Neuron (in vitro differentiated cells): Measurements from ENCODE around the gene SLITRK5.

Experiments
- H2AFZ ChIP-seq: one replicate; pipeline ENCODE4 v1.6.1; 2013; ENCODE audit warnings: low read depth, mild to moderate bottlenecking, inconsistent platforms, low read length, moderate library complexity
- H3K27me3 ChIP-seq: one replicate; pipeline ENCODE4 v1.6.1; 2013; ENCODE audit warnings: low read length; ENCODE audit not compliant: insufficient read depth
- H3K36me3 ChIP-seq: one replicate; pipeline ENCODE4 v1.6.1; 2013; ENCODE audit warnings: low read length; ENCODE audit not compliant: insufficient read depth
- H3K4me1 ChIP-seq: one replicate; pipeline ENCODE4 v1.6.1; 2013; ENCODE audit warnings: low read length; ENCODE audit not compliant: insufficient read depth
- H3K4me3 ChIP-seq: 2 replicates; pipeline ENCODE4 v1.5.1; 2013; ENCODE audit warnings: mild to moderate bottlenecking, low read length, moderate library complexity
- H3K9me3 ChIP-seq: one replicate; pipeline ENCODE4 v1.6.1; 2013; ENCODE audit warnings: low read length

SLITRK5 gene

GRCh38 chr13:87671031-87671752 is at the start of gene SLITRK5:
TSS of gene SLITRK5 (plus strand) at chr13:87671371. CDS start at chr13:87675389, 4,018 bp downstream.
- H3K36me3 ChIP-seq = peaks cover 9% of the 10 kb centered on the region
- no peaks in the 10 kb centered on the region for H3K27me3 ChIP-seq
- peaks cover 7% of the 10 kb centered on the region for H3K9me3 ChIP-seq
- peak within 1 kb of the TSS; percentile 79 for H2AFZ ChIP-seq
- peak within 1 kb of the TSS; percentile 63 for H3K4me3 ChIP-seq
- peaks cover 16% of the 10 kb centered on the region for H3K4me1 ChIP-seq

GRCh38 chr13:87622971-87623370 is 48.2 kb upstream of the SLITRK5 start:
- H3K36me3 ChIP-seq = no peaks in the 10 kb centered on the region

GRCh38 chr13:87656306-87656705 is 14.9 kb upstream of the SLITRK5 start:
- H3K27me3 ChIP-seq = no peaks in the 10 kb centered on the region
- no peaks in the 10 kb centered on the region for H3K36me3 ChIP-seq

More at GRCh38 chr13:87622971-87623370, 48.2 kb upstream of the SLITRK5 start:
- H2AFZ ChIP-seq = no peak overlapping the region
- H3K4me1 ChIP-seq = no peaks in the 10 kb centered on the region
- no peaks in the 10 kb centered on the region for H3K9me3 ChIP-seq
- no peaks in the 10 kb centered on the region for H3K27me3 ChIP-seq
- H3K4me3 ChIP-seq = no peak overlapping the region

GRCh38 chr13:87661471-87661870 is 9.7 kb upstream of the SLITRK5 start:
- H3K4me3 ChIP-seq = no peak overlapping the region
- no peaks in the 10 kb centered on the region for H3K27me3 ChIP-seq
- no peaks in the 10 kb centered on the region for H3K36me3 ChIP-seq

More at GRCh38 chr13:87656306-87656705, 14.9 kb upstream of the SLITRK5 start:
- peaks cover 3% of the 10 kb centered on the region for H3K4me1 ChIP-seq
- H3K4me3 ChIP-seq = no peak overlapping the region
- no peaks in the 10 kb centered on the region for H3K9me3 ChIP-seq
- no peak overlapping the region for H2AFZ ChIP-seq

GRCh38 chr13:87666831-87667230 is 4.3 kb upstream of the SLITRK5 start:
- H3K36me3 ChIP-seq = no peaks in the 10 kb centered on the region
- no peak overlapping the region for H2AFZ ChIP-seq
- H3K4me3 ChIP-seq = no peak overlapping the region

More at GRCh38 chr13:87661471-87661870, 9.7 kb upstream of the SLITRK5 start:
- Histone ChIP-seq H3K4me1 (peaks cover 7% of the 10 kb centered on the region), H2AFZ (no peak overlapping the region), H3K9me3 (no peaks in the 10 kb centered on the region)

GRCh38 chr13:87667686-87668085 is 3.5 kb upstream of the SLITRK5 start:
- Histone ChIP-seq H3K4me3 (no peak overlapping the region), H3K9me3 (no peaks in the 10 kb centered on the region), H3K36me3 (no peaks in the 10 kb centered on the region), H3K27me3 (no peaks in the 10 kb centered on the region), H3K4me1 (peaks cover 12% of the 10 kb centered on the region), H2AFZ (no peak overlapping the region)

More at GRCh38 chr13:87666831-87667230, 4.3 kb upstream of the SLITRK5 start:
- H3K4me1 ChIP-seq = peaks cover 12% of the 10 kb centered on the region
- H3K9me3 ChIP-seq = no peaks in the 10 kb centered on the region
- no peaks in the 10 kb centered on the region for H3K27me3 ChIP-seq

GRCh38 chr13:87669379-87669978 is 1.7 kb upstream of the SLITRK5 start:
- no peaks in the 10 kb centered on the region for H3K9me3 ChIP-seq
- H2AFZ ChIP-seq = no peak overlapping the region
- no peaks in the 10 kb centered on the region for H3K36me3 ChIP-seq
- no peak overlapping the region for H3K4me3 ChIP-seq
- no peaks in the 10 kb centered on the region for H3K27me3 ChIP-seq
- peaks cover 14% of the 10 kb centered on the region for H3K4me1 ChIP-seq

GRCh38 chr13:87671753-87672605 is 808 bp downstream of the SLITRK5 start:
- H3K4me3 ChIP-seq = peak overlapping the region; percentile 63
- peaks cover 13% of the 10 kb centered on the region for H3K4me1 ChIP-seq
- H3K27me3 ChIP-seq = no peaks in the 10 kb centered on the region
- H3K36me3 ChIP-seq = peaks cover 16% of the 10 kb centered on the region
- H3K9me3 ChIP-seq = peaks cover 15% of the 10 kb centered on the region
- H2AFZ ChIP-seq = peak overlapping the region; percentile 79

GRCh38 chr13:87674247-87674738 is 3.1 kb downstream of the SLITRK5 start:
- peak overlapping the region; percentile 79 for H2AFZ ChIP-seq
- peaks cover 34% of the 10 kb centered on the region for H3K36me3 ChIP-seq
- peaks cover 22% of the 10 kb centered on the region for H3K9me3 ChIP-seq
- H3K4me1 ChIP-seq = peaks cover 9% of the 10 kb centered on the region
- H3K4me3 ChIP-seq = peak overlapping the region; percentile 63
- no peaks in the 10 kb centered on the region for H3K27me3 ChIP-seq

GRCh38 chr13:87675851-87676250 is 4.7 kb downstream of the SLITRK5 start:
- H3K27me3 ChIP-seq = no peaks in the 10 kb centered on the region
- peaks cover 40% of the 10 kb centered on the region for H3K36me3 ChIP-seq
- H3K4me1 ChIP-seq = peaks cover 5% of the 10 kb centered on the region
- no peak overlapping the region for H3K4me3 ChIP-seq
- H2AFZ ChIP-seq = no peak overlapping the region
- H3K9me3 ChIP-seq = peaks cover 22% of the 10 kb centered on the region

GRCh38 chr13:87676254-87677042 is 5.3 kb downstream of the SLITRK5 start:
- Histone ChIP-seq H3K36me3 (peaks cover 40% of the 10 kb centered on the region), H3K9me3 (peaks cover 22% of the 10 kb centered on the region), H3K27me3 (no peaks in the 10 kb centered on the region), H2AFZ (no peak overlapping the region), H3K4me3 (no peak overlapping the region), H3K4me1 (peaks cover 5% of the 10 kb centered on the region)

GRCh38 chr13:87677043-87677495 is 5.9 kb downstream of the SLITRK5 start:
- Histone ChIP-seq H3K4me1 (peaks cover 5% of the 10 kb centered on the region), H3K9me3 (peaks cover 22% of the 10 kb centered on the region), H3K27me3 (no peaks in the 10 kb centered on the region), H3K36me3 (peaks cover 40% of the 10 kb centered on the region), H3K4me3 (no peak overlapping the region), H2AFZ (no peak overlapping the region)
